Placental epithelial cell (primary cell): ENCODE measurements around the gene KCNMB2. TPM values are rescaled to one million over a fixed set of nuclear protein-coding genes. Genes with fewer than 3 reads are reported as not detected.

ENCODE experiments used
- total RNA-seq: library from RNA; depleted of rRNA; stranded (reverse); fragments of >200 nt; gene quantifications from 2 replicates; pipeline ENCODE4 v1.2.3, GENCODE V29; 2012

Gene KCNMB2
- total RNA-seq: not detected in 2 replicates

GRCh38 chr3:178536211-178537079, at the start of gene KCNMB2:
TSS of gene KCNMB2 (plus strand) at chr3:178536436.

